IPS DF 6.9 (cell line): Measurements from ENCODE around the gene PTPRG.

ENCODE experiments used
- DNase-seq: peaks from one replicate; pipeline ENCODE4 v3.0.0-alpha.2; 2013; ENCODE audit warnings: low read depth, low spot score
- H3K27ac ChIP-seq: one replicate; pipeline ENCODE4 v1.5.1; 2013; ENCODE audit warnings: low read length, control low read depth
- H3K27me3 ChIP-seq: 2 replicates; pipeline ENCODE4 v1.6.1; 2013; ENCODE audit warnings: mild to moderate bottlenecking, low read length; ENCODE audit not compliant: control insufficient read depth, insufficient read depth
- H3K36me3 ChIP-seq: 2 replicates; pipeline ENCODE4 v1.6.1; 2013; ENCODE audit warnings: low read length; ENCODE audit not compliant: control insufficient read depth, insufficient read depth
- H3K4me1 ChIP-seq: 2 replicates; pipeline ENCODE4 v1.6.1; 2013; ENCODE audit warnings: low read length; ENCODE audit not compliant: control insufficient read depth, insufficient read depth
- H3K4me3 ChIP-seq: 2 replicates; pipeline ENCODE4 v1.5.1; 2013; ENCODE audit warnings: mild to moderate bottlenecking, low read length
- H3K9me3 ChIP-seq: 2 replicates; pipeline ENCODE4 v1.6.1; 2013; ENCODE audit warnings: low read length, inconsistent platforms; ENCODE audit not compliant: control insufficient read depth, insufficient read depth
- WGBS: extraction: QIAGEN DNeasy Blood & Tissue Kit; methylation state at CpG from one replicate; pipeline ENCODE4 v1.1.7; 2013; ENCODE audit warnings: mixed read lengths, missing lambda C conversion rate; ENCODE audit not compliant: insufficient read length, insufficient coverage; 5-methylcytosine and 5-hydroxymethylcytosine counted together

PTPRG gene

DNA sequence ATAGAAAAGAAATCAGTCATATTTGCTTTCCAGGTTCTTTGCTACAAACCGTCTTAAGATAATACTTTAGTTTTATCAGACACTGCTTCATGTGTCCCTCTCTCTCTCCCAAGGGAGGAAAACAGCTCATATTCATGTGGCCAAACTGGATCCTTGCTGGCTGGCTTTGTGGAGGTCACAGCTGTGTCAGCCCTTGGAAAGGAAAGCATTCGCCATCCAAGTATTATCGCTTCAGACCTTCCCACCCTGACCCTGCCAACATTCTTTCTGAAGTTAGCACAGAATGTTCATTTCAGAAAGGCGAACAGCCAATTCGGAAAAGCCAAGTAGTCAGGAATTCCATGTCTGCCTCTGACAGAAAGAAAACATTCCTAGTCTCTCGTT lies 598.3 kb downstream of the PTPRG start:
- Histone ChIP-seq H3K27ac (no peak overlapping the region), H3K4me3 (no peak overlapping the region)
- WGBS = no CpG with 5 or more reads among the region's 6 CpGs

DNA sequence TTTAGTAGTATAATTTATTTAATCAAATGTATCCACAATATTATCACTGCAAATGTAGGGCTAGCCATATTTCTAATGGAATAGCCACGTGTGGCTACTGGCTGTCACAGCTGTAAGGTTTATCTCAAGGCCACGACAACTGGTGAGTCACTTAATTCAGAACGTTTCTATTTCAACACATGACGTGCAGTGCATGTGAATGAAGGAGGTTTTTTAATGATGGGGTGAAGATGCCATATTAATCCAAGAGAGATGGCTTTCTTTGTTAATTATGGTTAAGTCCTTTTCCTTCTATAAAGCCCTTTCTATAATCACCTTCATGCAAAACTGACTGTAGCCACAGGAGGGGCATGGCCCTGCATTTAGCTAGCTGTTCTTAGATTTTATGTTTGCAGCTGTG lies 600.0 kb downstream of the PTPRG start:
- no CpG with 5 or more reads among the region's 4 CpGs for WGBS
- DNase-seq = no peak
- no peaks in the 10 kb centered on the region for H3K27me3 ChIP-seq
- no peak overlapping the region for H3K27ac ChIP-seq
- no peak overlapping the region for H3K4me3 ChIP-seq
- no peaks in the 10 kb centered on the region for H3K36me3 ChIP-seq
- no peaks in the 10 kb centered on the region for H3K9me3 ChIP-seq
- no peaks in the 10 kb centered on the region for H3K4me1 ChIP-seq

More for the DNA sequence above, 598.3 kb downstream of the PTPRG start:
- Histone ChIP-seq H3K4me1 (0 out of 2 replicates have a peak, but pooled peaks cover under 1% of the 10 kb centered on the region), H3K36me3 (no peaks in the 10 kb centered on the region), H3K9me3 (no peaks in the 10 kb centered on the region), H3K27me3 (no peaks in the 10 kb centered on the region)
- DNase-seq = no peak

- Histone ChIP-seq H3K36me3 (peaks cover 3% of the 10 kb centered on the region; the same call in 1 of the 2 replicates), H3K27me3 (no peaks in the 10 kb centered on the region), H3K4me1 (no peaks in the 10 kb centered on the region), H3K27ac (no peak overlapping the region), H3K4me3 (no peak overlapping the region), H3K9me3 (no peaks in the 10 kb centered on the region)
- WGBS = no CpG with 5 or more reads among the region's 5 CpGs
- no peak for DNase-seq
Measured at GRCh38 chr3:62164196-62164595, 602.8 kb downstream of the PTPRG start.

DNA sequence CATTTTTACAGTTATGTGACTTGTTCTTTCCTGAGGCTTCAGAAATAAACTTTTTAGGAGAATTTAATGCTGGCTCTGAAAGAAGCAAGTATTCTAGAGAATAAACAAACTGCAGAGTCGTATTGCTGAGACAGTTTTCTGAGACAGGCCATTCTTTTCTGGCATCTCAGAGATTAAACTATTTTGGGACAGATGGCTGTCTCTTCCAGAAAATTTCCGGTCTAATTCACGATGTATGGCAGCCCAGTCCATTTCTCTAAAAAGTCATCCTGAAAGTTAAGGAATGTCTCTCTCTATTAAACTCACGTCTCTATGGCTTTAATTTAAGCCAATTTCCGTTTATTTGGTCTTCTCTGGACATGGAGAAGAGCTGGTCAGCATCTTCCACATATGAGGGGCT lies 603.4 kb downstream of the PTPRG start:
- WGBS = no CpG with 5 or more reads among the region's 5 CpGs

DNA sequence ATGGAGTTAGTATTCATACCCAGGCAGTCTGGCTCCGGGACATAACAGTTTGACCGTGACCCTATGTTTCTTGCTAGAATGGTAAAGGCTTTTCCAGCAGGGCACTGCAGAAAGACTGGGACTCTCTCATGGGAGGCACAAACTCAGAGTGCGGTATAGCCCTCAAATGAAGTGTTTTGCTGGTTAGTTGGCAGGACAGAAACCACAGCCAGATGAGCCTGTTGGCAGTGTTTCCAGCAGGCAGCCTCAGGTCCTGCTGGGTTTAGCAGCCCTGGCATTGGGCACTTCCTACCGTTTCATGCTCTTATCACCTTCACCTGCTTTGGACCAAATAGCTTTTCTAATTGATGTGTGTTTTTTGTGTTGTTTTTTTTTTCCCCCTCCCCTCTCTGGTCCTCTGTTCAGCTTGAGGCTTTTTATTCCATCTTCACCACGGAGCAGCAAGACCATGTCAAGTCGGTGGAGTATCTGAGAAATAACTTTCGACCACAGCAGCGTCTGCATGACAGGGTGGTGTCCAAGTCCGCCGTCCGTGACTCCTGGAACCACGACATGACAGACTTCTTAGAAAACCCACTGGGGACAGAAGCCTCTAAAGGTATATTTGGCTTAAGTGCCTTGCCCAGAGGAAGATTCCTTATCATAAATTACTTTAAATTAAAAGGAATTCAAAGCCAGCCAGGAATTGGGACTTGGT lies 606.3 kb downstream of the PTPRG start:
- Histone ChIP-seq H3K36me3 (peaks cover 3% of the 10 kb centered on the region; the same call in 1 of the 2 replicates), H3K27ac (no peak overlapping the region), H3K27me3 (no peaks in the 10 kb centered on the region), H3K9me3 (no peaks in the 10 kb centered on the region), H3K4me1 (peaks cover 4% of the 10 kb centered on the region; the same call in 1 of the 2 replicates), H3K4me3 (no peak overlapping the region)
- WGBS = no CpG with 5 or more reads among the region's 12 CpGs
- no peak for DNase-seq

More for the DNA sequence above, 603.4 kb downstream of the PTPRG start:
- H3K4me1 ChIP-seq = peaks cover 2% of the 10 kb centered on the region; the same call in 1 of the 2 replicates
- H3K9me3 ChIP-seq = no peaks in the 10 kb centered on the region
- no peaks in the 10 kb centered on the region for H3K27me3 ChIP-seq
- no peak for DNase-seq
- peaks cover 3% of the 10 kb centered on the region; the same call in 1 of the 2 replicates for H3K36me3 ChIP-seq
- no peak overlapping the region for H3K27ac ChIP-seq
- no peak overlapping the region for H3K4me3 ChIP-seq

- H3K36me3 ChIP-seq = peaks cover 3% of the 10 kb centered on the region; the same call in 1 of the 2 replicates
- H3K27ac ChIP-seq = no peak overlapping the region
- H3K9me3 ChIP-seq = no peaks in the 10 kb centered on the region
- no peak overlapping the region for H3K4me3 ChIP-seq
- no peak for DNase-seq
- whole genome bisulfite sequencing = no CpG with 5 or more reads among the region's 3 CpGs
- H3K4me1 ChIP-seq = peaks cover 4% of the 10 kb centered on the region; the same call in 1 of the 2 replicates
- H3K27me3 ChIP-seq = no peaks in the 10 kb centered on the region
Measured at GRCh38 chr3:62168356-62168755, 607.0 kb downstream of the PTPRG start.

DNA sequence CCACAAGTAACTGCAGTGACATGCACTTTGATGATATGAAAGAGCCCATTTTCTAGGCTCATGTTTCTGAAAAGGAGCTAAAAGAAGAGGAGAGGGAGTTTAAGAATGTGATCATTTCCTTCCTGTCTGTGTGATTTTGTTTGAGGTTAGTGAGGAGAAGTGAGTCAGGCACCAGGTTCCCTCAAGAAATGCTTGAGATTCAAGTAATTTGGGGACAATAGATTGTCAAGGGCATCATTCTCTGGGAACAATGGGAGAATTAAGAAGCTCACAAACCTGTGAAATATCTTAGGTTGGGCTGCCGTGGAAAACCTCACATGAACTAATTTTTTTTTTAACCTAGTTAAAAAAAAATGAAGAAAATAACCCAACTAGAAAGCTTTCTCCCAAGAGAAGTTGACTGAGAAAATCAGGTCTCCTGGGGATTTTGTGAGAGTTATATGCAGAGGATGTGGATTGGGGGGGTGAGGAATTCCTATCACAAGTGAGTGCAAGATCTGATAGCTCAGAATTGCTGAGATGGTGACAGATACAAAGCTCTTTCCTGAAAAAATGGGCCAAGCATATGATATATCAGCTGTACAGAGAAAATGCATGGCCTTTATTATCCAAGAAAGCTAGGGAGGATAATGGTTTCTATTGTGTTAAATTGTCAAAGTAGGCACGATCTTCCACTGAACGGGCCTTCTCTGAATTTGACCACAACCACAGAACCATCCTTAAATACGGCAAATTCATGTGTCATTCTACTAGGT lies 608.7 kb downstream of the PTPRG start:
- DNase-seq = no peak
- Histone ChIP-seq H3K9me3 (no peaks in the 10 kb centered on the region), H3K36me3 (peaks cover 3% of the 10 kb centered on the region; the same call in 1 of the 2 replicates), H3K4me1 (peaks cover 4% of the 10 kb centered on the region; the same call in 1 of the 2 replicates), H3K27me3 (no peaks in the 10 kb centered on the region), H3K27ac (no peak overlapping the region), H3K4me3 (no peak overlapping the region)
- no CpG with 5 or more reads among the region's 4 CpGs for WGBS

- DNase-seq = no peak
- WGBS = no CpG with 5 or more reads among the region's 2 CpGs
- Histone ChIP-seq H3K4me1 (peaks cover 4% of the 10 kb centered on the region; the same call in 1 of the 2 replicates), H3K27ac (no peak overlapping the region), H3K36me3 (peaks cover 3% of the 10 kb centered on the region; the same call in 1 of the 2 replicates), H3K27me3 (no peaks in the 10 kb centered on the region), H3K4me3 (no peak overlapping the region), H3K9me3 (no peaks in the 10 kb centered on the region)
Measured at GRCh38 chr3:62171789-62172188, 610.4 kb downstream of the PTPRG start.

DNA sequence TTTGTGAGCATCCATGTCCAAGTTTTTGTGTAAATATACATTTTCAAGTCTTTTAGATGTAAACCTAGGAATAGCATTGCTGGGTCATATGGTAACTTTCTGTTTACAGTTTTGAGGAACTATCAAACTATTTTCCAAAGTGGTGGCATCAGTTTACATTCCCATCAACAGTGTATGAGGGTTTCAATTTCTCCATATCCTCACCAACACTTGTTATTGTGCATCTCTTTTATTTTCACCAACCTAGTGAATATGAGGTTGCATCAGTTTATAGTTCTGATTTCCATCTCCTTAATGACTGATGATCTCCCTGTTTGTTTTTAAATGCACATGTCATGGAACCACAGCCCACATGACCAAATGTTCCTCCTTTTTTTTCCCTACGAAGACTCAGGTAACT lies 610.8 kb downstream of the PTPRG start:
- H3K4me1 ChIP-seq = peaks cover 4% of the 10 kb centered on the region; the same call in 1 of the 2 replicates
- DNase-seq = no peak
- H3K9me3 ChIP-seq = no peaks in the 10 kb centered on the region
- no peak overlapping the region for H3K4me3 ChIP-seq
- no CpG with 5 or more reads among the region's 1 CpG for WGBS
- H3K36me3 ChIP-seq = peaks cover 3% of the 10 kb centered on the region; the same call in 1 of the 2 replicates
- no peak overlapping the region for H3K27ac ChIP-seq
- H3K27me3 ChIP-seq = no peaks in the 10 kb centered on the region

GRCh38 chr3:62173939-62174515 lies 612.7 kb downstream of the PTPRG start:
- Histone ChIP-seq H3K27ac (no peak overlapping the region), H3K36me3 (no peaks in the 10 kb centered on the region), H3K4me3 (no peak overlapping the region), H3K4me1 (peaks cover 4% of the 10 kb centered on the region; the same call in 1 of the 2 replicates), H3K27me3 (no peaks in the 10 kb centered on the region), H3K9me3 (no peaks in the 10 kb centered on the region)
- DNase-seq = no peak
- no CpG with 5 or more reads among the region's 7 CpGs for WGBS
